Measurements from ENCODE around the gene GRIFIN. TPM values are rescaled to one million over a fixed set of nuclear protein-coding genes. Genes with fewer than 3 reads are reported as not detected.
A peak's percentile ranks its signal among the peaks of the same experiment; 100 is the strongest.
"Not testable (repeated sequence)": the region's sequence is repeated elsewhere in the genome, so short reads cannot be mapped to it uniquely, and the experiment has no call there.

The GRIFIN gene
- polyA plus RNA-seq, 10 donors = not detected

DNA sequence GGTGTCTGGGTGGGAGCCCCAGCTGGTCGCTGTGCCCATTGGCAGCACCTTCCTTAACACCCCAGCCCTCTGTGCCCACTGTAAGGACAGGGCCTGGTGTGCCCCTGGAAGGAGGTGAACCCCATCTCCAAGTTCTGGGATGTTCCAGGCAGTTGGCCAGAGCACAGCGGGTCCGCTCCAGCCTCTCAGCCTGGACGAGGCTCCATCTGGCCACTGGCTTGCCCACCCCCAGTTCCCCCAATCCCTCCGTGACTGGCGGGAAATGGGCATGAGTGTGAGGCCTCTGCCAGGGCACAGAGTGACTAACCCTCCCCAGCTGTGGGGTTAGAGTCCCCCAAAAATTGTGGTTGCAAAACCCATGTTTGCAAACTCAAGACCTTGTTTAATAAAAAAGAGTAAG lies 15.6 kb downstream of the GRIFIN start:
- no peak for DNase-seq

DNA sequence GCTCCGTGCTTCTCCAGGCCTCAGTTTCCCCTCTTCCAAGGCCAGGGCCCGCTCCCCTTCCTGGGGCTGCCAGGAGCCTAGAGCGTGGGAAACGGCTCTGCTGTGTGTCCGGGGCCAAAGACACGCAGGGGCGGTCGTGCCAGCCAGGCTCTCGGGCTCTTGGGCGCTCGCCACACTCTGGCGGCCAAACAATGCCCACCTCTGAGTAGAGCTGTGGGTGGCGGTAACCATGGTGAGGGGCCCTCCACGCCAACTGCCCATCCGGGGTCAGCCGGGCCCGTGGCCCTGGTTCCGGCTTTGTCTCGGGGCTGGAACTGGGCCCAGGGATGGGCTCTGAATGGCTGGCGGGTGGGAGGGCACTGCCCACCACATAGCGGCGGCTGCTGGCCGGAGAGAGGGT lies 16.0 kb downstream of the GRIFIN start:
- DNase-seq = no peak

GRCh38 chr7:2459674-2460073 lies 16.5 kb downstream of the GRIFIN start:
- no peak for DNase-seq

DNA sequence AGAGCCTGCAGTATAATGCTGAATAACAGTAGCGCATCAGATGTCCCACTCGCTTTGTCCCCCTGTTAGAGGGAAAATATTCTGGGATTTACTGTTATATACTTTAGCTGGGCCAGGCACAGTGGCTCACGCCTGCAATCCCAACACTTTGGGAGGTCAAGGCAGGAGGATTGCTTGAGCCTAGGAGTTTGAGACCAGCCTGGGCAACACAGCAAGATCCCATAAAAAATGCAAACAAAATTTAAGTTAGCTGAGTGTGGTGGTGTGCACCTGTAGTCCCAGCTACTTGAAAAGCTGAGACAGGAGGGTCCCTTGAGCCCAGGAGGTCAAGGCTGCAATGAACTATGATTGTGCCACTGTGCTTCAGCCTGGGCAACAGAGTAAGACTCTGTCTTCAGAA lies 22.3 kb downstream of the GRIFIN start:
- DNase-seq = not testable (repeated sequence)

DNA sequence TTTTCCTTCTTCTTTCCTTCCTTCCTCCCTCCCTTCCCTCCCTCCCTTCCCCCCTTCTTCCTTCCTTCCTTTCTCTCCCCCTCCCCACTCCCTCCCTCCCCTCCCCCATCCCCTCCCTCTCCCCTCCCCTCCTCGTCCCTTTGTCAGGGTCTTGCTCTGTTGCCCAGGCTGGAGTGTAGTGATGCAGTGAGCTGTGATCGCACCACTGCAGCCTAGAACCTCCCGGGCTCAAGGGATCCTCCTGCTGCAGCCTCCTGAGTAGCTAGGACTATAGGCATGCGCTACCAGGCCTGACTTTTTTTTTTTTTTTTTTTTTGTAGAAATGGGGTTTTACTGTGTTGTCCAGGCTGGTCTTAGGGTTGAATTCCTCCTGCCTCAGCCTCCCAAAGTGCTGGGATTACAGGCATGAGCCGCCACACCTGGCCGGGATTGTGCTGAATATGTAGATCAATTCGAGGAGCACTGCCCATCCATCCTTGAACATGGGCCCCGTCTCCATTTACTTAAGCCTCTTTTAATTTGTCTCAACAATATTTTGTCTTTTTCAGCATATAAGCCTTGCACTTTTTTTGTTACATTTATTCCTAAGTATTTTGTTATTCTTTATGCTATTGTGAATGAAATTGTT lies 23.4 kb downstream of the GRIFIN start:
- no peak for DNase-seq

GRCh38 chr7:2452074-2452507 lies 24.1 kb downstream of the GRIFIN start:
- peak in 1 of 3 donors; percentile 50 for DNase-seq

DNA sequence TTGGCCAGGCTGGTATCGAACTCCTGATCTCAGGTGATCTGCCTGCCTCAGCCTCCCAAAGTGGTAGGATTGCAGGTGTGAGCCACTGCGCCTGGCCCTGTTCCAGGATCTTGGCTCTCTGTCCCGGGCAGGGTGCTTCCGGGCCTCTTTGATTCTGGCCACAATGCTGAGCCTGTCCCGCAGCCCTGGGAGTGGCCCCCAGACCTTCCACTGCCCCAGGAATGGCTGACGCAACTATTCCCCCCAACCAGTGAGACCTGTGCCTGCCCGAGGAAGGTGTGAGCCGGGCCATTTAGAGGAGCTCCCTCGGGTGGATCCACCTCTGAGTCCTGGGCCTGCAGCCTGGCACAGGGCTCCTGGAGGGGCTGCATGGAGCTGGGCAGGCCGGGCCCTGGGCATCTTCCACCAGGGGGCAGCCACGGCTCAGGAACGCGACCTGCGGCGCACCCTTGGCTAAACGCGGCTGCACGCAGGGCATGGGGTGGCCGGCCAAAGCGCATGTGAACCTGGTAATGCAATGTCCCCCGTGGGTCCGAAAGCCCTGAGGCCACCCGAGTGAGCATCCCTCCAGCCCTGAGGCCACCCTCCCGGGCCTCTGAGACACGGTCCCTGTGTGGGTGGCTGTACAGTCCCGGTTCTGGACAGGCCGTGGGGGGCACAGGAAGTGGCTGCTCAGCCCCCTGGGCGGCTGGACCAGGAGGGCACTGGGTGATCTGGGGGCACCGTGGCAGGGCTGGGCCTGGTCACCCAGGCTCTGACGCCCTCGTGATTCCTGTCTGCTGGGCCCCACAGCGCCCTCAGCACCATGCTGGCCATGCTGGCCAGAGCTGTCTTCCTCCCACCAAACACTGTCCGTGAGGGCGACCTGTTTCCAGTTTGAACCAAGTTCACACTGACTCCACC lies 24.8 kb downstream of the GRIFIN start:
- peak; percentile 58 to 90 (median 83) for DNase-seq

DNA sequence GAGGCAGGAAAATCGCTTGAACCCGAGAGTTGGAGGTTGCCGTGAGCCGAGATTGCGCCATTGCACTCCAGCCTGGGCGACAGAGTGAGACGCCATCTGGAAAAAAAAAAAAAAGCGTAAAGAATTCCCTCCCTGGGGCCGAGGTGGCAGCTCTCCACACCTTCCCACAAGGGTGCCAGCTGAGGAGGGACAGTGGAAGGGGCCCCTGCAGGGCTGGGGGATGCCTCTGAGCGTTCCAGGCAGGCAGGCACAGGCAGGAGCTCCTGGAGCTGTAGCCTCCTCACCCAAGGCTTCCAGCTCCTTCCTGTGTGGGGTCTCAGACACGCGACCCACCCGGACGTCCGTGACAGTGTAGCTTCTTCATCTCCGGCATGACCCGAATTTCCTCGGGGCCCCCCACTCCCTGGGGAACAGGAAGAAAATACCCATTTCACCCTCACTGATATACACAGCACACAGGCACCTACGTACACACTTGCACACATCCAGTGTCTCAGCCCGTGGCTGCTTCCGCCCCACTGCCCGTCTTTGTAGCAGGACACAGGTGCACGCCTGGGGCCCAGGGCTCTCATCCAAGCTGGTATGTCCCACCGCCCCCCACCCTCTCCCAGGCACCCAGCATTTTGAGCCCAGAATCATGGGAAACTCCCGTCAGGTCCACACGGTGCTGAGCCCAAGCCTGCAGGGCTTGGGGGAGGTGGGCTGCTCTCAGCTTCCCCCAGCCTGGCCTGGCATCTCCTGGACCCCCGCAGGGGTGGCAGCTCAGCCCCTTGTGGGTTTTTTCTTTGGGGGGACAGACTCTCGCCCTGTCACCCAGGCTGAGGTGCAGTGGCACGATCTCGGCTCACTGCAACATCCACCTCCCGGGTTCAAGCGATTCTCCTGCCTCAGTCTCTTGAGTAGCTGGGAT lies 25.7 kb downstream of the GRIFIN start:
- DNase-seq = no peak

- no peak for DNase-seq
These were observed 29.5 kb downstream of the GRIFIN start for GRCh38 chr7:2446676-2447075.

DNA sequence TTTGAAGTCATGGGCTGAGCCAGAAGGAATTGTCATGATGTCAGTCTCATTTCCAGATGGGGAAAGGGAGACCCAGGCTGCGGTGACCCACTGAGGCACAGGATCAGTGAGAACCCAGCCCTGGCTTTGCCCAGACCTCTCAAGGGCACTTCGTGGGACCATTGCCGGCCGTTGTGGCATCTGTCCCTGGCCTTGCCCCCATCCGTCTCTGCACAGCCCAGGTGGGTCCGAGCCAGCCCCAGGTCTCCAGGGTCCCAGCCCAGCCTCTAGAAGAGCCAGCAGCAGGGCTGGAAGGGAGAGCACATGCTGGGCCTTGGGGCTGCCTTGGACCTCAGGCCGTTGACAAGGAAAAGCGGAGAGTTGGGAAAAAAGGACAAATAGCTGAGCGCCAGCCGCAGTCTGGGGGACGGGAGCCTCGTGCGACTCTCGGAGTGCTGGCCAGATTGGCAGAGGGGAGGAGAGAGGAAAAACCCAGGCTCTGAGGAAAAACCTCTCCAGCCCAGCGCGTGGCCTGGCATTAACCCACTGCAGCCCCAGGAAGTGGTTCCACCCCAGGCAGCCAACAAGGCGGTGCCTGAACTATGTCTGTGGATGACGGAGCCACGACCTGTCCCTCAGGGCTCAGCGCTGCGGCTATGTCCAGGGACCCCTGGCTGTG lies 30.2 kb downstream of the GRIFIN start:
- DNase-seq = no peak

GRCh38 chr7:2445047-2445446 lies 31.2 kb downstream of the GRIFIN start:
- no peak for DNase-seq

DNA sequence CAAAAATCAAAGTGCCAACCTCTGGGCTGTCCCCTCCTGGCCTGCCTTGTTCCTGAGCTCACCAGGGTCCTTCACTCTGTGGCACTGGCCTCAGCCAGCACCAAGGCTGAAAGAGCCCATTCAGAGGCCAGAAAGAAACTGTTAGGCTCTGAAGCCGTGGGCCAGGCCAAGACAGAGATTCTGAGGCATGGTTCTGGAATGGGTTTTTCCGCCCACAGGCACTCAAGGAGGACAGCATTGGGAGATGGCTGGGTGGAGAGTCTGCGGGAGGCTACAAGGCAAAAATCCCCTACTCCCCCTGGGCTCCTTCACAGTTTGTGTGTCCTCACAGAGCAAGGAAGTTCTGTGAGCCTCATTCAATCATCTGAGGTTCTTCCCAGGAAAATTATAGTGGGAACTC lies 31.7 kb downstream of the GRIFIN start:
- no peak for DNase-seq

DNA sequence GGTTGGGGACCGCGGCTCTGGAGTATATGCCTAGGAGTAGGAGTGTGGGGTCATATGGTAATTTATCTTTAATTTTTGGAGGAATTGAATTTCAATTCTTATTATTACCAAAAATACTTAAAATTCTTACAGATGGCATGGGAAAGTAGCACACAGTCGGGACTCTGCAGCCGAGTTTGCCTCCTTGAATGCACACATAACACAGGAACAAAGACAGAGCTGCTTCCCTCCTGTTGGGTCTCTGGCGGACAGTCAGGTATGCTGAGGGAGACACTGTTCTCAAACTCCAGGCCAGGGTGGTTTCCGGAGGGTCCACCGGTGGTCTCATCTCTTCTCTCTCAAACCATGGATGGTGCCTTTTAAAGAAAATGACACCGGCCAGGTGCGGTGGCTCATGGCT lies 32.7 kb downstream of the GRIFIN start:
- no peak for DNase-seq

DNA sequence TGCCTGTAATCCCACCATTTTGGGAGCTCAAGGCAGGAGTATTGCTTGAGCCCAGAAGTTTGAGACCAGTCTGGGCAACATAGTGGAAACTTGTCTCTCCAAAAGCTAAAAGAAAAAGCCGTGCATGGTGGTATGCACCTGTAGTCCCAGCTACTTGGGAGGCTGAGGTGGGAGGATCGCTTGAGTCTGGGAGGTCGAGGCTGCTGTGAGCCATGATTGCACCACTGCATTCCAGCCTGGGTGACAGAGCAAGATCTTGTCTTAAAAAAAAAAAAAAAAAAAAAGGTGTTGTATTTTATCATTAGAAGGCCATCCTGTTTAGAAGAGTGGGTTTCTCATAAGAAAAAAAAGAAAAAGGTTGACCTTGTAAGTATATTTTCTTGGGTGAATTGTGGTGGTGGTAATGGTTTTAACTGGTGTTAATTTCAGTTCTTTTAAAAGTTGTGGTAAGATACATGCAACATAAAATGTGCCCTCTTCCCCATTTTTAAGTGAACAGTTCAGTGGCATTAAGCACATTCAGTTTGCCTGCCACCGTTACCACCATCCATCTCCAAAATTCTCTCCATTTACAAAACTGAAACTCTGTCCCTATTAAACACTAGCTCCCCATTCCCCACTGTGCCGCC lies 34.7 kb downstream of the GRIFIN start:
- DNase-seq = no peak

GRCh38 chr7:2440608-2441245 lies 35.5 kb downstream of the GRIFIN start:
- DNase-seq = no peak

GRCh38 chr7:2438775-2439174 lies 37.4 kb downstream of the GRIFIN start:
- no peak for DNase-seq

GRCh38 chr7:2438186-2438585 lies 38.0 kb downstream of the GRIFIN start:
- DNase-seq = no peak

- DNase-seq = no peak
These were observed 38.6 kb downstream of the GRIFIN start for GRCh38 chr7:2437537-2438148.

DNA sequence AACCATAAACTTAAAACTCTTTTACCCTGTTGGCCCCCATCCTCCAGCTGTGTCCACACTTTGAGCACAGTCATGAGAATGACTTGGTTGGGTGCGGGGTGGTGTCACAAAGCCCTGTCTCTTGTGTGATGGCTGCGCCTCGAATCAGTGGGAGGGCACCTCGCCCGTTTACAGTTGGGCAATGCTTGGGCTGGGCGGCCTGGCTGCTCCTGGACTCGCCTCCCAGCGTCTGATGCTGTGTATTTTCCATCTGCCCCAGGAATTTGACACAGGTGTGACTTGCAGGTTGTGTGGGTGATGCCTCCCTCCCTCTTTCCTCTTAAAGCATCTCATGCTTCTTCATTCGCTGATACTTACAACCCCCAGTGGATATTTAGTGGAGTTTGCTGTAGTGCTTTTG lies 39.1 kb downstream of the GRIFIN start:
- no peak for DNase-seq

All from muscle of back (tissue), 11 donors.